SU-DHL-6 (cell line): ENCODE measurements around the gene TUBGCP6.

Experiments used
- H2AFZ ChIP-seq: fragments of 200-600 bp; sonication (generic); 2 replicates; pipeline ENCODE4 v1.6.1; 2014; ENCODE audit warnings: low read depth, mild to moderate bottlenecking, moderate library complexity, mixed read lengths, antibody characterized with exemption, low read length; ENCODE audit not compliant: severe bottlenecking
- H3F3A ChIP-seq: fragments of 200-600 bp; shearing (Covaris generic); 2 replicates; pipeline ENCODE4 v1.6.0; 2016; ENCODE audit warnings: antibody characterized with exemption, mild to moderate bottlenecking; ENCODE audit not compliant: insufficient read depth
- H3K27ac ChIP-seq: fragments of 200-600 bp; sonication (generic); 2 replicates; pipeline ENCODE4 v1.5.1; 2016; ENCODE audit warnings: low read depth, mild to moderate bottlenecking, low read length, moderate library complexity, mixed read lengths
- H3K27me3 ChIP-seq: fragments of 200-600 bp; sonication (generic), shearing (Covaris generic); 2 replicates; pipeline ENCODE4 v1.6.0; 2014; ENCODE audit warnings: mild to moderate bottlenecking, low read length
- H3K36me3 ChIP-seq: fragments of 200-600 bp; sonication (generic); 2 replicates; pipeline ENCODE4 v1.6.1; 2014; ENCODE audit warnings: mild to moderate bottlenecking, low read length, mixed read lengths
- H3K4me2 ChIP-seq: fragments of 300-600, 200-600 bp; shearing (Covaris generic), sonication (generic); 2 replicates; pipeline ENCODE4 v1.6.0; 2014; ENCODE audit warnings: low read length, low read depth, mild to moderate bottlenecking; ENCODE audit not compliant: poor library complexity, severe bottlenecking
- H3K4me3 ChIP-seq: fragments of 200-600 bp; sonication (generic); 2 replicates; pipeline ENCODE4 v1.5.1; 2014; ENCODE audit warnings: antibody characterized with exemption, low read length, mild to moderate bottlenecking, mixed read lengths; ENCODE audit not compliant: insufficient read depth, poor library complexity, severe bottlenecking
- H3K79me2 ChIP-seq: fragments of 200-600 bp; sonication (generic); 2 replicates; pipeline ENCODE4 v1.6.1; 2014; ENCODE audit warnings: mild to moderate bottlenecking, low read length, moderate library complexity; ENCODE audit not compliant: insufficient read depth
- H3K9ac ChIP-seq: fragments of 200-600 bp; sonication (generic); 2 replicates; pipeline ENCODE4 v1.7.0; 2014; ENCODE audit warnings: mild to moderate bottlenecking, low read length
- H3K9me2 ChIP-seq: fragments of 200-600 bp; sonication (generic); replicated peaks from 2 replicates; pipeline ENCODE4 v1.6.1; 2014; ENCODE audit warnings: low read length; ENCODE audit not compliant: insufficient read depth
- H3K9me3 ChIP-seq: fragments of 200-600 bp; sonication (generic); 2 replicates; pipeline ENCODE4 v1.6.1; 2014; ENCODE audit warnings: low read length, mixed read lengths; ENCODE audit not compliant: insufficient read depth
- H4K20me1 ChIP-seq: fragments of 200-600 bp; sonication (generic); 2 replicates; pipeline ENCODE4 v1.6.1; 2014; ENCODE audit warnings: low read depth, mild to moderate bottlenecking, antibody characterized with exemption, low read length, moderate library complexity, mixed read lengths
- EZH2phosphoT487 ChIP-seq: fragments of 200-600 bp; sonication (generic), shearing (Covaris generic); conservative IDR thresholded peaks from 2 replicates; pipeline ENCODE4 v1.6.1; 2018; ENCODE audit warnings: mild to moderate bottlenecking, antibody characterized with exemption, low read length, moderate library complexity, mixed read lengths
- TF ChIP-seq, protein P1 (sequence below): fragments of 200-600 bp; sonication (generic); IDR thresholded peaks from one replicate; pipeline ENCODE4 v1.5.1; 2017; ENCODE audit warnings: antibody characterized with exemption, mild to moderate bottlenecking, low read length, moderate library complexity; ENCODE audit not compliant: insufficient read depth, poor library complexity, severe bottlenecking

Gene TUBGCP6

GRCh38 chr22:50287731-50288130 is 42.9 kb upstream of the TUBGCP6 start:
- no peaks in the 10 kb centered on the region for H3K27me3 ChIP-seq
- no peak overlapping the region for H3K4me2 ChIP-seq
- H3F3A ChIP-seq = no peaks in the 10 kb centered on the region
- H3K9me3 ChIP-seq = no peaks in the 10 kb centered on the region
- TF ChIP-seq, protein P1, sequence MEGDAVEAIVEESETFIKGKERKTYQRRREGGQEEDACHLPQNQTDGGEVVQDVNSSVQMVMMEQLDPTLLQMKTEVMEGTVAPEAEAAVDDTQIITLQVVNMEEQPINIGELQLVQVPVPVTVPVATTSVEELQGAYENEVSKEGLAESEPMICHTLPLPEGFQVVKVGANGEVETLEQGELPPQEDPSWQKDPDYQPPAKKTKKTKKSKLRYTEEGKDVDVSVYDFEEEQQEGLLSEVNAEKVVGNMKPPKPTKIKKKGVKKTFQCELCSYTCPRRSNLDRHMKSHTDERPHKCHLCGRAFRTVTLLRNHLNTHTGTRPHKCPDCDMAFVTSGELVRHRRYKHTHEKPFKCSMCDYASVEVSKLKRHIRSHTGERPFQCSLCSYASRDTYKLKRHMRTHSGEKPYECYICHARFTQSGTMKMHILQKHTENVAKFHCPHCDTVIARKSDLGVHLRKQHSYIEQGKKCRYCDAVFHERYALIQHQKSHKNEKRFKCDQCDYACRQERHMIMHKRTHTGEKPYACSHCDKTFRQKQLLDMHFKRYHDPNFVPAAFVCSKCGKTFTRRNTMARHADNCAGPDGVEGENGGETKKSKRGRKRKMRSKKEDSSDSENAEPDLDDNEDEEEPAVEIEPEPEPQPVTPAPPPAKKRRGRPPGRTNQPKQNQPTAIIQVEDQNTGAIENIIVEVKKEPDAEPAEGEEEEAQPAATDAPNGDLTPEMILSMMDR = no peak
- no peak for TF ChIP-seq EZH2phosphoT487
- no peak overlapping the region for H3K9ac ChIP-seq
- no peak overlapping the region for H3K27ac ChIP-seq
- H4K20me1 ChIP-seq = no peaks in the 10 kb centered on the region
- H3K79me2 ChIP-seq = no peaks in the 10 kb centered on the region
- no peaks in the 10 kb centered on the region for H3K9me2 ChIP-seq
- no peaks in the 10 kb centered on the region for H3K36me3 ChIP-seq
- H3K4me3 ChIP-seq = no peak overlapping the region
- no peak overlapping the region for H2AFZ ChIP-seq

- Histone ChIP-seq H3F3A (no peaks in the 10 kb centered on the region), H3K27ac (no peak overlapping the region), H3K9ac (no peak overlapping the region), H3K79me2 (no peaks in the 10 kb centered on the region), H3K9me3 (no peaks in the 10 kb centered on the region), H3K36me3 (no peaks in the 10 kb centered on the region), H4K20me1 (no peaks in the 10 kb centered on the region), H3K27me3 (no peaks in the 10 kb centered on the region), H3K9me2 (no peaks in the 10 kb centered on the region), H3K4me3 (no peak overlapping the region), H3K4me2 (no peak overlapping the region), H2AFZ (no peak overlapping the region)
- TF ChIP-seq, protein P1 = no peak
- TF ChIP-seq EZH2phosphoT487 = no peak
Measured at GRCh38 chr22:50286701-50287318, 42.0 kb upstream of the TUBGCP6 start.

GRCh38 chr22:50286275-50286674 is 41.5 kb upstream of the TUBGCP6 start:
- Histone ChIP-seq H3K9ac (no peak overlapping the region), H3K27me3 (no peaks in the 10 kb centered on the region), H3K4me3 (no peak overlapping the region), H3K36me3 (no peaks in the 10 kb centered on the region), H2AFZ (no peak overlapping the region), H3K4me2 (no peak overlapping the region), H3F3A (no peaks in the 10 kb centered on the region), H3K79me2 (no peaks in the 10 kb centered on the region), H3K9me2 (no peaks in the 10 kb centered on the region), H4K20me1 (no peaks in the 10 kb centered on the region), H3K9me3 (no peaks in the 10 kb centered on the region), H3K27ac (no peak overlapping the region)
- TF ChIP-seq EZH2phosphoT487 = no peak
- TF ChIP-seq, protein P1 = no peak
